Ascending aorta (tissue), 2 donors: ENCODE data around the gene DAGLA. TPM values are rescaled to one million over a fixed set of nuclear protein-coding genes. Genes with fewer than 3 reads are reported as not detected.

ENCODE experiments used
- DNase-seq, 2 donors: peaks; one replicate each; pipeline ENCODE4 v3.0.0-alpha.2; 2019; ENCODE audit warnings: low spot score in 2 of 2
- H3K27ac ChIP-seq, 2 donors: fragments of 200-600 bp; sonication (generic); one replicate each; pipeline ENCODE4 v1.5.1; 2016 to 2017; ENCODE audit warnings: mild to moderate bottlenecking in 1 of 2
- H3K27me3 ChIP-seq: fragments of 200-600 bp; sonication (generic); one replicate; pipeline ENCODE4 v1.5.1; 2017
- H3K36me3 ChIP-seq, 2 donors: fragments of 200-600 bp; sonication (generic); one replicate each; pipeline ENCODE4 v1.5.1; 2016
- H3K4me1 ChIP-seq, 2 donors: fragments of 200-600 bp; sonication (generic); one replicate each; pipeline ENCODE4 v1.5.1; 2016 to 2017; ENCODE audit warnings: mild to moderate bottlenecking in 1 of 2
- H3K4me3 ChIP-seq, 2 donors: fragments of 200-600 bp; sonication (generic); one replicate each; pipeline ENCODE4 v1.5.1; 2016 to 2017; ENCODE audit warnings: mild to moderate bottlenecking in 1 of 2
- H3K9me3 ChIP-seq, 2 donors: fragments of 200-600 bp; sonication (generic); one replicate each; pipeline ENCODE4 v1.5.1; 2016
- CTCF ChIP-seq, 3 experiments: fragments of 200-600 bp in 2 of 3; fragments of 450-650 bp in 1 of 3; sonication (generic) in 2 of 3; IDR thresholded peaks; one replicate each; pipeline ENCODE4 v1.5.1; 2016 to 2019; ENCODE audit warnings: antibody characterized with exemption in 3 of 3, mild to moderate bottlenecking in 1 of 3, moderate library complexity in 1 of 3
- intact Hi-C: fragments of 100-400 bp; cut with DNase I; formaldehyde crosslinking; loops from one replicate; pipeline ENCODE4 v1.15.1; 2023
- total RNA-seq: library from RNA; depleted of rRNA; stranded (reverse); fragments of >200 nt; gene quantifications from one replicate; pipeline ENCODE4 v1.1.0, GENCODE V29; 2016

DAGLA gene
- total RNA-seq, 1 donor from 2014 or later, result 5.3 TPM

- Histone ChIP-seq H3K4me1 (peaks cover 3 to 8% of the 10 kb centered on the region in 2 donors), H3K4me3 (no peak overlapping the region), H3K27me3 (no peaks in the 10 kb centered on the region), H3K9me3 (no peaks in the 10 kb centered on the region), H3K36me3 (no peaks in the 10 kb centered on the region), H3K27ac (no peak overlapping the region)
- no peak for DNase-seq
- intact Hi-C loops, result no loop called here
- TF ChIP-seq CTCF (IDR thresholded peaks at IDR 0.05), result no peak
Measured at GRCh38 chr11:61756147-61756451, 75.9 kb downstream of the DAGLA start.

- no peak for TF ChIP-seq CTCF (IDR thresholded peaks at IDR 0.05)
- Histone ChIP-seq H3K27me3 (no peaks in the 10 kb centered on the region), H3K36me3 (no peaks in the 10 kb centered on the region), H3K4me3 (no peak overlapping the region), H3K9me3 (no peaks in the 10 kb centered on the region), H3K27ac (no peak overlapping the region), H3K4me1 (peaks cover 3 to 8% of the 10 kb centered on the region in 2 donors)
- no peak for DNase-seq
- intact Hi-C loops, result no loop called here
Measured at GRCh38 chr11:61756452-61757212, 76.4 kb downstream of the DAGLA start.

GRCh38 chr11:61757213-61757862, 77.1 kb downstream of the DAGLA start:
- no peak overlapping the region for H3K4me3 ChIP-seq
- H3K27ac ChIP-seq, result no peak overlapping the region
- peaks cover 3 to 4% of the 10 kb centered on the region in 2 donors for H3K4me1 ChIP-seq
- no peak for DNase-seq
- H3K36me3 ChIP-seq, result no peaks in the 10 kb centered on the region
- no peaks in the 10 kb centered on the region for H3K27me3 ChIP-seq
- TF ChIP-seq CTCF (IDR thresholded peaks at IDR 0.05), result no peak
- intact Hi-C loops, result no loop called here
- H3K9me3 ChIP-seq, result no peaks in the 10 kb centered on the region

- H3K4me3 ChIP-seq, result no peak overlapping the region
- no peaks in the 10 kb centered on the region for H3K27me3 ChIP-seq
- H3K36me3 ChIP-seq, result no peaks in the 10 kb centered on the region
- intact Hi-C loops, result no loop called here
- H3K4me1 ChIP-seq, result no peaks in the 10 kb centered on the region
- no peak overlapping the region for H3K27ac ChIP-seq
- H3K9me3 ChIP-seq, result no peaks in the 10 kb centered on the region
- DNase-seq, result no peak
- no peak for TF ChIP-seq CTCF (IDR thresholded peaks at IDR 0.05)
Measured at GRCh38 chr11:61760946-61761345, 80.8 kb downstream of the DAGLA start.

- Histone ChIP-seq H3K27me3 (no peaks in the 10 kb centered on the region), H3K27ac (no peak overlapping the region), H3K9me3 (no peaks in the 10 kb centered on the region), H3K4me1 (no peaks in the 10 kb centered on the region), H3K36me3 (no peaks in the 10 kb centered on the region), H3K4me3 (no peak overlapping the region)
- no peak for DNase-seq
- TF ChIP-seq CTCF (IDR thresholded peaks at IDR 0.05), result no peak
- intact Hi-C loops, result no loop called here
Measured at GRCh38 chr11:61761440-61762222, 81.4 kb downstream of the DAGLA start.
